Endothelial cell of umbilical vein (primary cell): ENCODE measurements around the gene CAPZA2. TPM values are rescaled to one million over a fixed set of nuclear protein-coding genes. Genes with fewer than 3 reads are reported as not detected.

ENCODE experiments used
- BruUV-seq: library from RNA; stranded (reverse); fragments of 400-500 nt; replicated peaks from 2 replicates; lab custom pipeline; 2021; lab: Mats Ljungman, UMichigan
- CTCF ChIA-PET: fragments of 300-600, 350-600 bp; sonication (Branson Sonifier 250); formaldehyde crosslinking; loops from one replicate; lab custom pipeline; 2021; ENCODE audit warnings: antibody characterized with exemption, inconsistent platforms; lab: Charles Lee
- POLR2A ChIA-PET: fragments of 300-600, 350-600 bp; sonication (Branson Sonifier 250); formaldehyde crosslinking; loops from one replicate; lab custom pipeline; 2021; ENCODE audit warnings: antibody characterized with exemption, inconsistent platforms; lab: Charles Lee
- DNase-seq: peaks from one replicate; pipeline ENCODE4 v3.0.0-alpha.2; 2011; ENCODE audit warnings: low read depth, low spot score
- FAIRE-seq: peaks from 2 replicates; lab custom pipeline; 2011; peaks lifted over from hg19 to GRCh38; lab: Jason Lieb, UNC
- H2AFZ ChIP-seq: 2 replicates; pipeline ENCODE4 v1.6.0; 2012; ENCODE audit warnings: low read depth, low read length, control low read depth, inconsistent platforms
- H3K27ac ChIP-seq: 2 replicates; pipeline ENCODE4 v1.5.1; 2011; ENCODE audit warnings: low read depth, mild to moderate bottlenecking, control low read depth, low read length, moderate library complexity; ENCODE audit not compliant: insufficient read depth
- H3K27me3 ChIP-seq, 2 experiments: 2 replicates each; pipeline versions ENCODE4 v1.6.0 to v1.6.1; 2011; ENCODE audit warnings: low read length in 2 of 2, mixed read lengths in 1 of 2; ENCODE audit not compliant: control insufficient read depth in 2 of 2, insufficient read depth in 2 of 2
- H3K36me3 ChIP-seq, 2 experiments: 2 replicates in 1 of 2; 3 replicates in 1 of 2; pipeline ENCODE4 v1.5.1; 2011; ENCODE audit warnings: low read length in 2 of 2, mild to moderate bottlenecking in 1 of 2, moderate library complexity in 1 of 2; ENCODE audit not compliant: control insufficient read depth in 2 of 2, insufficient read depth in 2 of 2; ENCODE audit errors: extremely low read depth in 1 of 2
- H3K4me1 ChIP-seq: 3 replicates; pipeline ENCODE4 v1.5.1; 2011; ENCODE audit warnings: mild to moderate bottlenecking, low read length; ENCODE audit not compliant: control insufficient read depth, insufficient read depth; ENCODE audit errors: extremely low read depth
- H3K4me2 ChIP-seq: 2 replicates; pipeline ENCODE4 v1.6.1; 2011; ENCODE audit warnings: low read length, control low read depth, mixed read lengths; ENCODE audit not compliant: insufficient read depth
- H3K4me3 ChIP-seq, 3 experiments: fragments of 200-600 bp in 1 of 3; sonication (generic), shearing (Covaris generic) in 1 of 3; replicated peaks in 1 of 3; 2 replicates each; pipeline ENCODE4 v1.5.1; 2011 to 2016; ENCODE audit warnings: control low read depth in 3 of 3, low read length in 3 of 3, mild to moderate bottlenecking in 2 of 3, inconsistent platforms in 1 of 3, low read depth in 1 of 3, moderate library complexity in 1 of 3; ENCODE audit not compliant: insufficient read depth in 1 of 3
- H3K79me2 ChIP-seq: 2 replicates; pipeline ENCODE4 v1.6.0; 2012; ENCODE audit warnings: low read length, inconsistent platforms; ENCODE audit not compliant: control insufficient read depth, insufficient read depth
- H3K9ac ChIP-seq: replicated peaks from 2 replicates; pipeline ENCODE3; 2011; ENCODE audit warnings: low read length, control low read depth; ENCODE audit not compliant: insufficient read depth; ENCODE audit errors: extremely low read depth
- H3K9me1 ChIP-seq: replicated peaks from 3 replicates; pipeline ENCODE4 v1.6.0; 2011; ENCODE audit warnings: mild to moderate bottlenecking, low read length; ENCODE audit not compliant: control insufficient read depth, insufficient read depth; ENCODE audit errors: extremely low read depth
- H3K9me3 ChIP-seq: replicated peaks from 2 replicates; pipeline ENCODE4 v1.5.1; 2012; ENCODE audit warnings: low read length, inconsistent platforms; ENCODE audit not compliant: control insufficient read depth, insufficient read depth
- H4K20me1 ChIP-seq: replicated peaks from 2 replicates; pipeline ENCODE3; 2011; ENCODE audit warnings: mild to moderate bottlenecking, low read length; ENCODE audit not compliant: control insufficient read depth, insufficient read depth; ENCODE audit errors: extremely low read depth
- CTCF ChIP-seq, 2 donors: IDR thresholded peaks; 1 replicate in 1 of 2; 2 replicates in 1 of 2; pipeline ENCODE4 v1.5.1; 2011; ENCODE audit warnings: low read length in 2 of 2, mild to moderate bottlenecking in 2 of 2, moderate library complexity in 2 of 2, control low read depth in 1 of 2, inconsistent platforms in 1 of 2, low read depth in 1 of 2; ENCODE audit not compliant: insufficient read depth in 1 of 2; ENCODE audit errors: extremely low read depth in 1 of 2
- EZH2 ChIP-seq: IDR thresholded peaks from 2 replicates; pipeline ENCODE4 v1.6.1; 2012; ENCODE audit warnings: borderline replicate concordance, low read depth, mild to moderate bottlenecking, moderate library complexity, low read length, inconsistent platforms; ENCODE audit not compliant: severe bottlenecking
- FOS ChIP-seq: IDR thresholded peaks from 2 replicates; pipeline ENCODE4 v1.6.1; 2011; ENCODE audit warnings: mild to moderate bottlenecking, low read length, moderate library complexity, borderline replicate concordance; ENCODE audit not compliant: insufficient read depth
- GATA2 ChIP-seq: IDR thresholded peaks from 2 replicates; pipeline ENCODE4 v1.7.0; 2011; ENCODE audit warnings: low read depth, mild to moderate bottlenecking, moderate library complexity, mixed read lengths, low read length; ENCODE audit not compliant: insufficient read length, insufficient read depth
- JUN ChIP-seq: IDR thresholded peaks from 2 replicates; pipeline ENCODE4 v1.6.1; 2011; ENCODE audit warnings: borderline replicate concordance, low read depth; ENCODE audit not compliant: insufficient read length, insufficient read depth
- MAX ChIP-seq: IDR thresholded peaks from 2 replicates; pipeline ENCODE4 v1.6.1; 2011; ENCODE audit not compliant: insufficient read depth, insufficient read length
- POLR2A ChIP-seq: IDR thresholded peaks from 2 replicates; pipeline ENCODE4 v1.6.1; 2012; ENCODE audit warnings: low read depth, mild to moderate bottlenecking, control low read depth, low read length
- POLR2AphosphoS5 ChIP-seq: IDR thresholded peaks from 2 replicates; pipeline ENCODE4 v1.6.1; 2012; ENCODE audit warnings: low read depth, mild to moderate bottlenecking, control low read depth, low read length, moderate library complexity; ENCODE audit not compliant: insufficient read depth
- dilution Hi-C: fragments of 300-500 bp; cut with MboI; formaldehyde crosslinking; loops from one replicate; pipeline ENCODE4 v1.15.0; 2019; ENCODE audit warnings: low sequenced_read_pairs; ENCODE audit not compliant: extremely low pct_ligation_motif_present
- intact Hi-C: fragments of 100-400 bp; cut with micrococcal nuclease; formaldehyde crosslinking; loops from one replicate; pipeline ENCODE4 v1.10.0; 2022
- polyA plus RNA-seq, 4 experiments: library from polyadenylated mRNA; depleted of rRNA in 3 of 4; stranded (reverse) in 3 of 4; unstranded in 1 of 4; fragments of >200 nt; gene quantifications; 2 replicates each; pipeline versions ENCODE4 v1.2.1 to v1.2.3, GENCODE V29; 2011 to 2012; ENCODE audit warnings: missing spikeins in 1 of 4
- total RNA-seq: library from RNA; stranded (reverse); gene quantifications from 2 replicates; pipeline ENCODE4 v1.2.3, GENCODE V29; 2021

CAPZA2 gene
- total and polyA plus RNA-seq, 2 donors (not counting 3 experiments of a cell fraction or from before 2014, with no cell fraction given): 48.1 to 347 TPM

GRCh38 chr7:116897661-116898060 is 35.3 kb downstream of the CAPZA2 start:
- Histone ChIP-seq H3K4me1 (peaks cover 3% of the 10 kb centered on the region), H3K27ac (no peak overlapping the region), H3K9me3 (no peaks in the 10 kb centered on the region), H4K20me1 (no peaks in the 10 kb centered on the region), H3K36me3 (peaks cover 3 to 12% of the 10 kb centered on the region in 2 experiments), H3K79me2 (peaks cover 73% of the 10 kb centered on the region), H3K9ac (no peak overlapping the region), H3K9me1 (no peaks in the 10 kb centered on the region), H3K27me3 (no peaks in the 10 kb centered on the region), H3K4me3 (no peak overlapping the region), H2AFZ (no peak overlapping the region), H3K4me2 (no peak overlapping the region)
- DNase-seq (no peak), FAIRE-seq (no peak)
- no peak for TF ChIP-seq CTCF (IDR thresholded peaks at IDR 0.05; ENCODE audit: extremely low read depth in 1 of 2, insufficient read depth in 1 of 2, low read depth in 1 of 2, low read length in 2 of 2)
- TF ChIP-seq EZH2: no peak
- TF ChIP-seq JUN: no peak
- TF ChIP-seq GATA2: no peak
- no peak for TF ChIP-seq MAX
- TF ChIP-seq FOS: no peak
- no peak for TF ChIP-seq POLR2A
- no peak for TF ChIP-seq POLR2AphosphoS5
- ChIA-PET POLR2A (no interaction called here), CTCF (interaction anchor here (1.2 to 2.1 kb wide), 3 partner anchors 10 to 35 kb away, joined by 4 to 7 read pairs (median 5); no protein-coding TSS in a partner anchor)
- dilution Hi-C loops (no loop called here), intact Hi-C loops (no loop called here)
- BruUV-seq: no TSS peak
